Gastroesophageal sphincter (tissue), 3 donors: ENCODE measurements around the gene WDR27.

Experiments used
- POLR2A ChIP-seq, 2 donors: fragments of 450-650 bp; IDR thresholded peaks; one replicate each; pipeline ENCODE4 v1.6.1; 2017; ENCODE audit warnings: antibody characterized with exemption in 2 of 2, mild to moderate bottlenecking in 2 of 2, moderate library complexity in 1 of 2
- TF ChIP-seq, protein P1 (sequence below), 4 experiments: fragments of 200-600 bp in 2 of 4; fragments of 450-650 bp in 2 of 4; sonication (generic) in 1 of 4; IDR thresholded peaks; one replicate each; pipeline ENCODE4 v1.5.1; 2017 to 2019; ENCODE audit warnings: antibody characterized with exemption in 4 of 4, mild to moderate bottlenecking in 2 of 4, moderate library complexity in 2 of 4

DNA sequence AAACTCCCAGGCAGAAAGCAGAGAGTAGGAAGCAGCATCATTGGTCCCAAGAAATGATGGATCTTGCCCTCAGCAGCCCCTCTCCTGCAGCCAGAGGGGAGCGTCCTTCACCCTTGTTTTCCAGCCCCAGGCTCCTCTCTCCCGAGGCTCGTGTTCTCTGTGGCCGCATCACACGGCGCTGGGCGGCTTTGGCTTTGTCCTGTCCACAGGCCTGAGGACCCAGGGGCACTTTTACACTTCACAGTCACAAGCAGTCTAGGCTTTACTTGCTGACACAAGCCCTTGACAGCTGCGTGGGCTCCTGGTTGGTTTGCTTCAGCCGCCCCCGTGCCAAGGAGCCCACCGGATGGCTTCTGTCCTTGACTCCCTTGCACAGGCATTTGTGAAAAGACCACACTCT is 272.8 kb downstream of the WDR27 start:
- TF ChIP-seq, protein P1, sequence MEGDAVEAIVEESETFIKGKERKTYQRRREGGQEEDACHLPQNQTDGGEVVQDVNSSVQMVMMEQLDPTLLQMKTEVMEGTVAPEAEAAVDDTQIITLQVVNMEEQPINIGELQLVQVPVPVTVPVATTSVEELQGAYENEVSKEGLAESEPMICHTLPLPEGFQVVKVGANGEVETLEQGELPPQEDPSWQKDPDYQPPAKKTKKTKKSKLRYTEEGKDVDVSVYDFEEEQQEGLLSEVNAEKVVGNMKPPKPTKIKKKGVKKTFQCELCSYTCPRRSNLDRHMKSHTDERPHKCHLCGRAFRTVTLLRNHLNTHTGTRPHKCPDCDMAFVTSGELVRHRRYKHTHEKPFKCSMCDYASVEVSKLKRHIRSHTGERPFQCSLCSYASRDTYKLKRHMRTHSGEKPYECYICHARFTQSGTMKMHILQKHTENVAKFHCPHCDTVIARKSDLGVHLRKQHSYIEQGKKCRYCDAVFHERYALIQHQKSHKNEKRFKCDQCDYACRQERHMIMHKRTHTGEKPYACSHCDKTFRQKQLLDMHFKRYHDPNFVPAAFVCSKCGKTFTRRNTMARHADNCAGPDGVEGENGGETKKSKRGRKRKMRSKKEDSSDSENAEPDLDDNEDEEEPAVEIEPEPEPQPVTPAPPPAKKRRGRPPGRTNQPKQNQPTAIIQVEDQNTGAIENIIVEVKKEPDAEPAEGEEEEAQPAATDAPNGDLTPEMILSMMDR (IDR thresholded peaks at IDR 0.05), result no peak
- TF ChIP-seq POLR2A (IDR thresholded peaks at IDR 0.05), result no peak
